ENCODE results near the gene ATG7. TPM values are rescaled to one million over a fixed set of nuclear protein-coding genes. Genes with fewer than 3 reads are reported as not detected.

The ATG7 gene
- total RNA-seq, 1 donor from 2014 or later: 23.0 TPM

DNA sequence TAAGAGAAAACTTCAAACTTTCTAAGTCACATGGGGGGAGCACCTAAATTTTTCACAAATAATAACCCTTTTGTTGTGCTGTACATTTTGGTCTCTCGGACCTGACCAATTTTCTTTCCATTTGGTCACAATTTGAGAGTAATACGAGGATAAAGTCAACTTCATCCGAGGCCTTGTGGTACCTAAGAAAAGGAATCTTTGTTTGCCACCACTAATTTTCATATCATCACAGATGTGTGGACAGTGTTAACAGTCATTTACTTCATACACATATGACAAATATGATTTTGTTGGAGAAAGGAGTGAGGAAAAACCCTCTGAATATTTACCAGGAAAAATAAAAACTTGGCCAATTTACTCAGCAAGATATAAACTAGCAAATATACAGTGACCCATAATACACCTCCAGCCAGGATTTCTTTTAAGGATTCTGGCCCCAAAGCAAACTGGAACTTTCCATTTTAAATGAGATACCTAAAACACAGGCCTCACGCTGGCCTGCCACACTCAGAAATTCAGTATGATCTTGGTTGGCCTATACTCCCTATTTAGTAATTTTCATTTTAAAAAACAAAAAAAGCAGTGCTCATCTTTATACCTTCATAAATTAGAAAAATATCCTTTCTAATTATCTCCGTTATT, 330.8 kb downstream of the ATG7 start:
- Mint-ChIP-seq H3K4me1 (ENCODE audit: low read depth, unreplicated experiment) (peaks cover 31% of the 10 kb centered on the region), H3K27ac (ENCODE audit: unreplicated experiment) (peak overlapping the region; percentile 77), H3K4me3 (ENCODE audit: unreplicated experiment) (no peak overlapping the region), H3K36me3 (ENCODE audit: unreplicated experiment) (no peaks in the 10 kb centered on the region), H3K9me3 (ENCODE audit: unreplicated experiment) (peaks cover 7% of the 10 kb centered on the region), H3K27me3 (ENCODE audit: unreplicated experiment) (no peaks in the 10 kb centered on the region)
- TF ChIP-seq, protein P1, sequence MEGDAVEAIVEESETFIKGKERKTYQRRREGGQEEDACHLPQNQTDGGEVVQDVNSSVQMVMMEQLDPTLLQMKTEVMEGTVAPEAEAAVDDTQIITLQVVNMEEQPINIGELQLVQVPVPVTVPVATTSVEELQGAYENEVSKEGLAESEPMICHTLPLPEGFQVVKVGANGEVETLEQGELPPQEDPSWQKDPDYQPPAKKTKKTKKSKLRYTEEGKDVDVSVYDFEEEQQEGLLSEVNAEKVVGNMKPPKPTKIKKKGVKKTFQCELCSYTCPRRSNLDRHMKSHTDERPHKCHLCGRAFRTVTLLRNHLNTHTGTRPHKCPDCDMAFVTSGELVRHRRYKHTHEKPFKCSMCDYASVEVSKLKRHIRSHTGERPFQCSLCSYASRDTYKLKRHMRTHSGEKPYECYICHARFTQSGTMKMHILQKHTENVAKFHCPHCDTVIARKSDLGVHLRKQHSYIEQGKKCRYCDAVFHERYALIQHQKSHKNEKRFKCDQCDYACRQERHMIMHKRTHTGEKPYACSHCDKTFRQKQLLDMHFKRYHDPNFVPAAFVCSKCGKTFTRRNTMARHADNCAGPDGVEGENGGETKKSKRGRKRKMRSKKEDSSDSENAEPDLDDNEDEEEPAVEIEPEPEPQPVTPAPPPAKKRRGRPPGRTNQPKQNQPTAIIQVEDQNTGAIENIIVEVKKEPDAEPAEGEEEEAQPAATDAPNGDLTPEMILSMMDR (IDR thresholded peaks at IDR 0.05; ENCODE audit: partially characterized antibody, unreplicated experiment): no peak
- no peak for DNase-seq

DNA sequence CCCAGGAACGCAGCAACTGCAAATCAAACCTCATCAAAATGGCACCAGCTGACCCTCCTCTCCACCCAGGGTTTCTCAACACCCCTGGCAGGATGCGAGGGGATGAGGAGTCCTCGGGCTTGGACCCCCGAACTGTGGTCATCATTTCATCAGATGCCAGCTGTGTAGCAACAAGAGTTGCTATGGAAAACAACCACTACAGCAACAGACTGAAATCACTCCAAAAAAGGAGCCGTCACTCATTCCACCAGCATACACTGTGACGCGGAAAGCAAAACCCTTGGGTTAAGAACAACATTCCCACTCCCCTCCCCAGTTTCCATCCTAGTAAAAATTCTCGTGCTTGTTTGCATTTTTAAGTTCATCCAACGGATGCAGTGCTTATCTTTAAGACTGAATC, 331.4 kb downstream of the ATG7 start:
- peaks cover 5% of the 10 kb centered on the region for H3K9me3 Mint-ChIP-seq (ENCODE audit: unreplicated experiment)
- no peaks in the 10 kb centered on the region for H3K36me3 Mint-ChIP-seq (ENCODE audit: unreplicated experiment)
- no peak for DNase-seq
- no peaks in the 10 kb centered on the region for H3K27me3 Mint-ChIP-seq (ENCODE audit: unreplicated experiment)
- H3K4me1 Mint-ChIP-seq (ENCODE audit: low read depth, unreplicated experiment): peaks cover 34% of the 10 kb centered on the region
- H3K27ac Mint-ChIP-seq (ENCODE audit: unreplicated experiment): peak overlapping the region; percentile 77
- no peak overlapping the region for H3K4me3 Mint-ChIP-seq (ENCODE audit: unreplicated experiment)
- TF ChIP-seq, protein P1 (IDR thresholded peaks at IDR 0.05; ENCODE audit: partially characterized antibody, unreplicated experiment): no peak

DNA sequence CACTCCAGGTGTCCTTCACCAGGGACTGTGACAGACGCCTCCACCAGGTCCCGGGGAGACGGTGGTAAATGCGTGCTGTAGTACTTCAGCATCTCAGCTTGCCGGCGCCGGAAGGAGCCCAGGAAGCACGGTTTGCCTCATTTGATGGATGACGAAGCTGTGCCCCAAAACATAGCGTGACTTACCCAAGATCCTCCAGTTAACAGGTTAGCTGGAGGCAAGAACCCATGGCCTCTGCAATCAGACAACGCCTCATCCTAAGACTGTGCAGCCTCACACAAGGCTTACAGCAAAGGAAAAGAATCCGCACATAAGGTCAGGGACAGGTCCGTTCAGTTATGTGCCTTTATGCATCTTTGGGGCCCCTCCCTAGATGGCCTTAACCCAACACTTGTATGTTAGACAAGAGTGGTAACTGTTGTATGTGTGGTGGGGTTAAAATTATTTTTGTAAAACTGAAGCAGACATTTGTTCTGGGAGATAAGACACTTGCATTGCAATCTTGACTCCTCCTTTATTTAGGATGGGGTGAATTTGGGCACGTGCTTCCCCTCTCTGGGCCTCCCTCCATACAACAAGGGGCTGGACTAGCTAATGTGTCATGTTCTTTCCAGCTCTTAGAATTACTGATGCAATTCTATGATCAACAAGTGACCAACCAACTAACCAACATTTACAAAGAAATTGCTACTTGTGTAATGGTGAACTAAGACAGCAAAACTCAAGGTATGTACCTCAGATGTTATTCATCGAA, 332.1 kb downstream of the ATG7 start:
- Mint-ChIP-seq H3K4me1 (ENCODE audit: low read depth, unreplicated experiment) (peaks cover 37% of the 10 kb centered on the region), H3K27me3 (ENCODE audit: unreplicated experiment) (no peaks in the 10 kb centered on the region), H3K27ac (ENCODE audit: unreplicated experiment) (peak overlapping the region; percentile 77), H3K4me3 (ENCODE audit: unreplicated experiment) (no peak overlapping the region), H3K36me3 (ENCODE audit: unreplicated experiment) (no peaks in the 10 kb centered on the region), H3K9me3 (ENCODE audit: unreplicated experiment) (peaks cover 5% of the 10 kb centered on the region)
- TF ChIP-seq, protein P1 (IDR thresholded peaks at IDR 0.05; ENCODE audit: partially characterized antibody, unreplicated experiment): no peak
- DNase-seq: no peak

DNA sequence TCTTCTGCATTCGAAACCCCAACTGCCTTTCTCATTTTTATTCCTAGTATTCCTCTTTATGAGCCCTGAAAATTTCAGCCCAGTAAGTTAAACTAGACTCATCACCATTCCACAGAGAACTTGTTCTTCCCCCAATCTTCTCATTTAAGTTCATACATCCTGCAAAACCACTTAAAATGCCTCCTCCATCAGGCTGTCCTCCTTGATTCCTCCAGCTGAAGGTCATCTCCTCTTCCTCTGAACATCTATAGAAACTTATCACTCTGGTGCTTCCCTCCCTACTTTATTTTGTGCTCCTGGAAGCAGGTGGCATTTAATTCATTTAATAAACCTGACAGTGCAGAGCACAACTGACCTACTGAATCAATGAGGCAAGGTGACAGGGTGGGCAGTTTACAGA, 333.2 kb downstream of the ATG7 start:
- peaks cover 5% of the 10 kb centered on the region for H3K9me3 Mint-ChIP-seq (ENCODE audit: unreplicated experiment)
- peaks cover 43% of the 10 kb centered on the region for H3K4me1 Mint-ChIP-seq (ENCODE audit: low read depth, unreplicated experiment)
- TF ChIP-seq, protein P1 (IDR thresholded peaks at IDR 0.05; ENCODE audit: partially characterized antibody, unreplicated experiment): no peak
- no peak for DNase-seq
- H3K27ac Mint-ChIP-seq (ENCODE audit: unreplicated experiment): peak overlapping the region; percentile 10
- H3K4me3 Mint-ChIP-seq (ENCODE audit: unreplicated experiment): no peak overlapping the region
- H3K36me3 Mint-ChIP-seq (ENCODE audit: unreplicated experiment): no peaks in the 10 kb centered on the region
- peaks cover 2% of the 10 kb centered on the region for H3K27me3 Mint-ChIP-seq (ENCODE audit: unreplicated experiment)
